Measurements from ENCODE around the gene EFNB1. TPM values are rescaled to one million over a fixed set of nuclear protein-coding genes. Genes with fewer than 3 reads are reported as not detected.

The EFNB1 gene
- total RNA-seq, 1 experiment from 2014 or later: 31.1 TPM

DNA sequence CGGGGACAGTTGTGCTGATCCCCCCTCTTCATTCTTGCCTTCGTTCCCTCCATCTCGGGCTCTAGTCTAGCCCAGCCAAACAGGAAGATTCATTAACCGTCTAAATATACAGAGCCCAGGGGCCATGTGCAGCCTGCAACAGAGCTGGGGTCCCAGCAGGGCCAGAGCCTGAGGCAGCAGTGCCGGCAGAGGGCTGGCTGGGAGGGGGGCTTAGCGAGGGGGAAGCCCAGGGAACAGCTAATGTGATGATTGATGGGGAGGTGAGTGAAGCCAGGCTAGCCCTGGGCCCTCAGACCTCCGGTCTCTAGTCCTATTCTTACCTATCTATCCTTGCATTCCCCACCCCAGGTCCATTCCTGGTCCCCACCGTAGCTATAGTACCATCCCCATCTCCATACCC, 22.3 kb downstream of the EFNB1 start:
- Histone ChIP-seq H3K27me3 (ENCODE audit: insufficient read depth, low read depth) (no peaks in the 10 kb centered on the region), H3K36me3 (ENCODE audit: low read depth) (no peaks in the 10 kb centered on the region), H3K9me3 (ENCODE audit: insufficient read depth, low read depth) (no peaks in the 10 kb centered on the region), H3K4me3 (no peak overlapping the region), H3K4me2 (no peak overlapping the region), H3F3A (ENCODE audit: insufficient read depth, low read depth) (no peaks in the 10 kb centered on the region), H3K4me1 (replicated peaks; ENCODE audit: insufficient read depth) (no peaks in the 10 kb centered on the region), H3K9me2 (ENCODE audit: insufficient read depth) (no peaks in the 10 kb centered on the region), H3K79me2 (ENCODE audit: low read depth) (no peaks in the 10 kb centered on the region), H4K20me1 (ENCODE audit: insufficient read depth) (no peaks in the 10 kb centered on the region), H3K27ac (no peak overlapping the region), H2AFZ (no peak overlapping the region)
- CTCF ChIA-PET: no interaction called here
- no peak for TF ChIP-seq EZH2 (IDR thresholded peaks at IDR 0.05; ENCODE audit: low read depth)
- TF ChIP-seq, protein P1, sequence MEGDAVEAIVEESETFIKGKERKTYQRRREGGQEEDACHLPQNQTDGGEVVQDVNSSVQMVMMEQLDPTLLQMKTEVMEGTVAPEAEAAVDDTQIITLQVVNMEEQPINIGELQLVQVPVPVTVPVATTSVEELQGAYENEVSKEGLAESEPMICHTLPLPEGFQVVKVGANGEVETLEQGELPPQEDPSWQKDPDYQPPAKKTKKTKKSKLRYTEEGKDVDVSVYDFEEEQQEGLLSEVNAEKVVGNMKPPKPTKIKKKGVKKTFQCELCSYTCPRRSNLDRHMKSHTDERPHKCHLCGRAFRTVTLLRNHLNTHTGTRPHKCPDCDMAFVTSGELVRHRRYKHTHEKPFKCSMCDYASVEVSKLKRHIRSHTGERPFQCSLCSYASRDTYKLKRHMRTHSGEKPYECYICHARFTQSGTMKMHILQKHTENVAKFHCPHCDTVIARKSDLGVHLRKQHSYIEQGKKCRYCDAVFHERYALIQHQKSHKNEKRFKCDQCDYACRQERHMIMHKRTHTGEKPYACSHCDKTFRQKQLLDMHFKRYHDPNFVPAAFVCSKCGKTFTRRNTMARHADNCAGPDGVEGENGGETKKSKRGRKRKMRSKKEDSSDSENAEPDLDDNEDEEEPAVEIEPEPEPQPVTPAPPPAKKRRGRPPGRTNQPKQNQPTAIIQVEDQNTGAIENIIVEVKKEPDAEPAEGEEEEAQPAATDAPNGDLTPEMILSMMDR (conservative IDR thresholded peaks at IDR 0.05): no peak
- intact Hi-C loops (cut with micrococcal nuclease; ENCODE audit: unreplicated experiment): no loop called here
- no peak for DNase-seq
- BruUV-seq (replicated peaks): no TSS peak
- POLR2A ChIA-PET (ENCODE audit: unreplicated experiment): no interaction called here

DNA sequence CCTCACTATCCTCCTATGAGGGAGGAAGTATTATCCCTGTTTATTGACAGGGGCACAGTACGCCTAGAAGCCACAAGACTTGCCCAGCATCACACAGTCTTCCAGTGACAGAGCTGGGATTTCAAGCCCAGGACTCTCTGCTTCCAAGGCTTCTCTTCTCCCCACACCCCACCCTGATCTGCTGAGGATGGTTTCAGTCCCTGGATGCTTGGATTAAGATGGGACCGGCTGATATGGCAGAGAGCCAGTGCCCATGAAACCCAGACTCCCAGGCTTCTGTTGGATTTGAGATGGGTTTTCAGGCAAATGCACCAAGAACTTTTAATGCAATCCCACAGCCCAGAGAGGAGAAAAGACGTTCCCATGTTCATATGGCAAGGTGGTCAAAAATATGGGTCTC, 23.2 kb downstream of the EFNB1 start:
- no peak for TF ChIP-seq EZH2 (IDR thresholded peaks at IDR 0.05; ENCODE audit: low read depth)
- TF ChIP-seq, protein P1 (conservative IDR thresholded peaks at IDR 0.05): no peak
- BruUV-seq (replicated peaks): no TSS peak

GRCh38 chrX:68853665-68854251, 24.9 kb downstream of the EFNB1 start:
- no peak overlapping the region for H3K27ac ChIP-seq
- no peak overlapping the region for H3K4me2 ChIP-seq
- H3K79me2 ChIP-seq (ENCODE audit: low read depth): no peaks in the 10 kb centered on the region
- H3K9me3 ChIP-seq (ENCODE audit: insufficient read depth, low read depth): no peaks in the 10 kb centered on the region
- no TSS peak for BruUV-seq (replicated peaks)
- no peaks in the 10 kb centered on the region for H3K36me3 ChIP-seq (ENCODE audit: low read depth)
- H3K9me2 ChIP-seq (ENCODE audit: insufficient read depth): no peaks in the 10 kb centered on the region
- ChIA-PET CTCF (no interaction called here), POLR2A (ENCODE audit: unreplicated experiment) (no interaction called here)
- H3K4me3 ChIP-seq: no peak overlapping the region
- TF ChIP-seq EZH2 (IDR thresholded peaks at IDR 0.05; ENCODE audit: low read depth): no peak
- TF ChIP-seq, protein P1 (conservative IDR thresholded peaks at IDR 0.05): no peak
- no peak for DNase-seq
- H3F3A ChIP-seq (ENCODE audit: insufficient read depth, low read depth): no peaks in the 10 kb centered on the region
- H3K27me3 ChIP-seq (ENCODE audit: insufficient read depth, low read depth): no peaks in the 10 kb centered on the region
- intact Hi-C loops (cut with micrococcal nuclease; ENCODE audit: unreplicated experiment): no loop called here
- no peak overlapping the region for H2AFZ ChIP-seq
- H4K20me1 ChIP-seq (ENCODE audit: insufficient read depth): no peaks in the 10 kb centered on the region
- no peaks in the 10 kb centered on the region for H3K4me1 ChIP-seq (replicated peaks; ENCODE audit: insufficient read depth)

More for the DNA sequence above, 23.2 kb downstream of the EFNB1 start:
- Histone ChIP-seq H3K9me3 (ENCODE audit: insufficient read depth, low read depth) (no peaks in the 10 kb centered on the region), H3K4me2 (no peak overlapping the region), H3K27ac (no peak overlapping the region), H3K27me3 (ENCODE audit: insufficient read depth, low read depth) (no peaks in the 10 kb centered on the region), H3F3A (ENCODE audit: insufficient read depth, low read depth) (no peaks in the 10 kb centered on the region), H3K4me1 (replicated peaks; ENCODE audit: insufficient read depth) (no peaks in the 10 kb centered on the region), H3K79me2 (ENCODE audit: low read depth) (no peaks in the 10 kb centered on the region), H3K36me3 (ENCODE audit: low read depth) (no peaks in the 10 kb centered on the region), H3K9me2 (ENCODE audit: insufficient read depth) (no peaks in the 10 kb centered on the region), H4K20me1 (ENCODE audit: insufficient read depth) (no peaks in the 10 kb centered on the region), H3K4me3 (no peak overlapping the region), H2AFZ (no peak overlapping the region)
- no peak for DNase-seq
- intact Hi-C loops (cut with micrococcal nuclease; ENCODE audit: unreplicated experiment): no loop called here
- ChIA-PET POLR2A (ENCODE audit: unreplicated experiment) (no interaction called here), CTCF (no interaction called here)
